Stimulated activated CD4-positive, alpha-beta T cell treated with anti-CD3 and anti-CD28 coated beads, Interleukin-4, amount 100 ng/mL, for 1 hour (primary cell): Measurements from ENCODE around the gene VTCN1.
"Not testable (repeated sequence)": the region's sequence is repeated elsewhere in the genome, so short reads cannot be mapped to it uniquely, and the experiment has no call there.

Experiments
- DNase-seq: peaks from one replicate; pipeline ENCODE4 v3.0.0-alpha.2; 2020

The VTCN1 gene

DNA sequence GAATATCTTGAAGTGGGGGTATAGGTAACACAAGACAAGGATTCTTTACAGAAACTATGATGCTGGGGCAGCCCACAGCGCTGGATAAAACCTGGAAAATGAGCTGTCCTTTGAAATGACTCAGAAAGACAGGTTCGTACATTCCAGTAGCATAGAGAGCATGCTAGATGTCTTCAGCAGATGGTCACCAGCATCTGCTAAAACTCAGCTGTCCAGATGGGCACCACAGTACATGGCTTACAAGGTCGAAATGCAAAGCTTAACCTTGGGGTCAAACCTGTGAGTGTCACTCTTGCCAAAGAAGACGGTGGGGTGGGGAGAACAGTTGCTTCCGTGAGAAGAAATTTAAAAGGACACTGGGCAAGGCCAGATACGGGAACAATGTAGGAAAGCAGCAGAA, 47.9 kb downstream of the VTCN1 start:
- DNase-seq, result no peak

GRCh38 chr1:117161887-117162286, 48.8 kb downstream of the VTCN1 start:
- DNase-seq, result no peak

DNA sequence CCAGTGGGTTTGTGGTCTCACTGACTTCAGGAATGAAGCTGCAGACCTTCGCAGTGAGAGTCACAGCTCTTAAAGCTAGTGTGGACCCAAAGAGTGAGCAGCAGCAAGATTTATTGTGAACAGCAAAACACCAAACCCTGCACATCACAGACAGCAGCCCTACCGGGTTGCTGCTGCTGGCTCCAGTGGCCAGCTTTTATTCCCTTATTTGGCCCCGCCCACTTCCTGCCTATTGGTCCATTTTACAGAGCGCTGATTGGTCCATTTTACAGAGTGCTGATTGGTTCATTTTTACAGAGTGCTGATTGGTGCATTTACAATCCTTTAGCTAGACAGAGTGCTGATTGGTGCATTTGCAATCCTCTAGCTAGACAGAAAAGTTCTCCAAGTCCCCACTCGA, 59.4 kb downstream of the VTCN1 start:
- not testable (repeated sequence) for DNase-seq

- DNase-seq, result no peak
Observed at GRCh38 chr1:117150316-117150715, 60.4 kb downstream of the VTCN1 start.

- no peak for DNase-seq
Observed at GRCh38 chr1:117147856-117148588, 62.7 kb downstream of the VTCN1 start.

- DNase-seq, result no peak
Observed at GRCh38 chr1:117147341-117147831, 63.3 kb downstream of the VTCN1 start.

GRCh38 chr1:117146575-117147340, 64.0 kb downstream of the VTCN1 start:
- DNase-seq, result no peak

DNA sequence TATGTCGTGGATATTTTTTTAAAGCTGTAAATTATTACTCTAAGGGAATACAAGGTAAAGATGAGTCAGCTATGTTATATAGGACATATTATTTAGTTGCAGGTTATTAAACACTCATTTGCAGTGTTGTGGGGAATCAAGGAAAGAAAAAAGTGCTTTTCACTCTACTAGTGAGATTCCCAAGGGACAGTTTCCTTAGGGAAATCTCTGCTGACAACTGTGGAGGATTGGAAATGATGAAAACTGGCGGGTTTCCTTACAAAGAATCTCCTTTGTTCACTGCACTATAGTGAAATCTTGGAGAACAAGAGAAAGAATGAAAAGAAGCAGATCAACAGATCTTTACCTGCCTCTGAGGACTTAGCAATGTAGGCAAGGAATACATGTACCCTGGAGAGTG, 64.7 kb downstream of the VTCN1 start:
- DNase-seq, result no peak

GRCh38 chr1:117143871-117144270, 66.9 kb downstream of the VTCN1 start:
- DNase-seq, result no peak

GRCh38 chr1:117143172-117143571, 67.6 kb downstream of the VTCN1 start:
- no peak for DNase-seq

GRCh38 chr1:117142200-117142599, 68.5 kb downstream of the VTCN1 start:
- DNase-seq, result no peak

- DNase-seq, result no peak
Observed at GRCh38 chr1:117138561-117138960, 72.2 kb downstream of the VTCN1 start.

DNA sequence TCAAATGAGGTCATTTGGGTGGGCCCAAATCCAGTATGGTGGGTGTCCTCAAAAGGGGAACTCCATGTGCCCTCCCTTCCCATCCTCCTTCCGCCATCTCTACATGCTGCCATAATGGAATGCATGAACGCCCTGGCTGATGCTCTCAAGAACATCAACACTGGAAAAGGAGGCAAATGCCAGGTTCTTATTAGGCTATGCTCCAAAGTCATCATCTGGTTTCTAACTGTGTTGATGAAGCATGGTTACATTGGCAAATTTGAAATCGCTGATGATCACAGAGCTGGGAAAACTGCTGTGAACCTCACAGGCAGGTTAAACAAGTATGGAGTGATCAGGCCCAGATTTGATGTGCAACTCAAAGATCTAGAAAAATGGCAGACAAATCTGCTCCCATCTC, 72.6 kb downstream of the VTCN1 start:
- DNase-seq, result no peak

DNA sequence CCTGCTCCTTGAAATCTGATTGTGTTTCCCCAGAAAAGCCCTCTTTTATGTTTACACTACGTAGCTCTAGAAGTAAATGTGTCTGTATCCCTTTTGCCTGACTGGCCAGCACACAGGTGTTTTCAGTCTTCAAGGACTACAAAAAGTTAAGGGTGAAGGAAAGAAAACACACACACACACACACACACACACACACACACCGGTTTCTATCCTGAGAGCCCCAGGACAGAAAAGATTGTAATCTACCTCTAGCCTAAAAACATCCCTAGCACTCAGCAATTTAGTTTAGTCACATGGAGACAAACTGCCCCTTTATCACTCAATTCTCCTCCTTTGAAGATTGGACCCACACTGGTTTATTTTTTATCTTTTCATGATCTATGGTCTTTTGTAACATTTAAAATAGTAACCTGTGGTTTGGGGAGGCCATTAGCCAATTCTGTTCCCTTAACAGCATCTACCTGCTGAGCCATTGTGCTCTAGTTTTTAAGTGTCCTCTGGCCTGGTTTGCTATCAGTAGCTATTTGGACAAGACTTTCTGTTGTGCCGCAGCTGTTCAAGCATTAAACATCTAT, 73.4 kb downstream of the VTCN1 start:
- no peak for DNase-seq

GRCh38 chr1:117136749-117137148, 74.0 kb downstream of the VTCN1 start:
- DNase-seq, result no peak

DNA sequence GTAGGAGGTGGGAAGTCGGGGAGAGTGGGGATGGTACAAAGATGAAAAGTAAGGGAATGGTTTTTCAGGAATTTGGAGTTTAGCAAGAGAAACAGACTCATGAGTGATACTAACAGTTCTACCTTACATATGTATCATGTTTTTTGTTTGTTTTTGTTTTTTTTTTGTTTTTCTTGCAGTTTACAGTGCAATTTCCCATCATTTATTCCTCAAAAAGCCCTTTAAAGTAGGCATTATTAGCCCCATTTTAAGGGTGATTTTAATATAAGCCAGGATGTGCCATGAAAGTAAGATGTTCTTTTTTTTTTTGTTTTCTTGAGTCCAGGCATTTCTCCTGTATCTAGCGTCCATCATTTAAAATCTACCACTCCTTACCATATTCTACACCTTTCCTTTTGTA, 75.4 kb downstream of the VTCN1 start:
- DNase-seq, result no peak

- DNase-seq, result no peak
Observed at GRCh38 chr1:117130526-117130925, 80.2 kb downstream of the VTCN1 start.

DNA sequence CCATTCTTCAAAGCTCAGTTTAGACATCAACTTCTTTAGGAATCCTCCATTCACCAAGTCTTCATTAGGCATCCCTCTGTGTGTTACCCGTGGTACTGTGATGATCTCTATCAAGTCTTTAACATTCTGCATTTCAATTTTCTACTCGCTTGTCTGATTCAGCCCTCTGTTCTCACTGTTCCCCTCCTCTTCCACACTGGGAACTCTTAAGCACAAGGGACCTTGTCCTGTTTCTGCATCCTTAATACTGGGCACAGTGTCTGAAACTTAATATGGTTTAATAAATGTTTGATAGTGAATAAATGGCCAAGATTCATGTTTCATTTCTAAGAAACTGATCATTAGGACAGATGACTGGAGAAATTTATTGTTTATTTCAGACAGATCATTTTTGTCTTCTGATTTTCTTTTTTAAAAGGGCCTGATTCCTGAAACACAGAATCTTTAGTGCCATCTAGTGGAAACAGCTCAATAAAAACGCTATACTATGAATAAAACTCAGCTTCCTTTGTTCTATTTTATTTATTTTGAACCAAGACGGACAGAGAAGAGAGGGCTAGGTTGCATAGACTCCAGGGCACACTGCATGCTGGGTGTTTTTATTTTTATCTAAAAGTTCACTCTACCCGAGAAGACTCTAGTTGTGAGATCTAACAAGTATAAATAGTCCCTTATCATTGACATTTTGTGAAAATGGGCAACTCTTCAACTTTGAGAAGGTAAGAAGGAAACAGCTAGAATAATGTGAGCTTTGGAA, 82.2 kb downstream of the VTCN1 start:
- DNase-seq, result no peak

- DNase-seq, result no peak
Observed at GRCh38 chr1:117127795-117128194, 82.9 kb downstream of the VTCN1 start.

GRCh38 chr1:117124661-117125060, 86.1 kb downstream of the VTCN1 start:
- DNase-seq, result no peak

DNA sequence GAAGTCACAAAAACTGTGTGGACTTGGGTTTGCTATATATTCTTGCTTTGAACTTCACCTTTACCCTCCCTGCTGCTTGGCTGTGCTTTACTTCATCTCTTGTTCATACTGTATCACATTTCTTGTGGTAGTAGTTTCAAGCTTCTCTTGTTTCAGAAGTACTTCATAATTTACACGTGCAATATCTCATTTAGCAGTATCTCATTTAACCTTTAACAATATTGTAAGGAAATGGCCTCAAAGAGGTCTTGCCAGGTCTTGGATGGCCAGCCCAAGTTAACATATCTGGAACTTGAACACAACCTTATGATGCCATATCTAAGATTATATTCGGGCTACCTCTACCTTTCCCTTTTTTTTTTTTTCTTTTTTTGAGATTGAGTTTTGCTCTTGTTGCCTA, 87.5 kb downstream of the VTCN1 start:
- no peak for DNase-seq

DNA sequence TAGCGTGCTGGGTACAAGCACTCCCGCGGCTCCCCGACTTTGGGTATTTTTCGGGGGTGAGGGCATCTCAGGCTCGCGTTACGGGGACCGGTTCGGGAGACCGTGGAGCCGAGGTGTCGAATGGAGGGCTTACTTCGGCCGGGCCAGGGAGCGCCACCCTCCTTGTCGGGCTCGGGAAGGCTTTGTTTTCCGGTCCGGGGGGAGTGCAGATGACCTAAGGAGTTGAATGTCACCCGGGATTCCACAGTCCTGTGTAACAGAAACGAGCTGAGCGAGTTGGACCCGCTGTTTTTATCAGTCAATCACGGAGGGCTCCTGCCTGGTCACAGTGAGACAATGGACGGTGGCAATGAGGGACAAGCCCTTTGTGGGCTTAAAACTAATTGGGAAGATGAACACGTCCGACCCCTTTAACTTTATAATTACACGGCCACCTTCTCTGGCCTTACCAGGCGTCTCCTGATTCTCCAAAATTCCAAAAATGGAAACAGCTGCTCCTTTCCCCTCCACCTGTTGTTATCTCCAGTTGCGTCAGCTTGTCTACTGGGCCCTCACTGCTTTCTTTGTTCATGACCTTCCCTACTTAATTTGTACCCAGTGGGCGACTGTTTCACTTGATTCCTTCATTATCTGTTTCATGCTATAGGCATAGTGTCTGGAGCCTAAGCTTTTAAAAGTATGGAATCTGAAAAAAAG, 88.2 kb downstream of the VTCN1 start:
- no peak for DNase-seq
